GM23338 (cell line): ENCODE data around the gene WBP2NL. TPM values are rescaled to one million over a fixed set of nuclear protein-coding genes. Genes with fewer than 3 reads are reported as not detected.

Experiments used
- ATAC-seq: fragments of 200-7000 bp; cut with Tn5 transposase; 3 replicates; pipeline ENCODE4 v1.9.1; 2020
- DNase-seq: peaks from one replicate; pipeline ENCODE4 v3.0.0-alpha.2; 2015; ENCODE audit warnings: low spot score
- H2AFZ ChIP-seq: fragments of 200-600 bp; sonication (generic); 2 replicates; pipeline ENCODE4 v1.8.0; 2016; ENCODE audit warnings: antibody characterized with exemption, mild to moderate bottlenecking, moderate library complexity
- H3F3A ChIP-seq: fragments of 200-600 bp; sonication (generic); replicated peaks from 2 replicates; pipeline ENCODE4 v1.8.0; 2017; ENCODE audit warnings: antibody characterized with exemption, mixed run types, low read depth
- H3K27ac ChIP-seq: fragments of 200-600 bp; sonication (generic); 2 replicates; pipeline ENCODE4 v1.6.1; 2016; ENCODE audit warnings: low read depth
- H3K27me3 ChIP-seq: fragments of 200-600 bp; sonication (generic); 2 replicates; pipeline ENCODE4 v1.8.0; 2016; ENCODE audit warnings: mild to moderate bottlenecking, mixed run types, moderate library complexity; ENCODE audit not compliant: insufficient read depth
- H3K36me3 ChIP-seq: fragments of 200-600 bp; sonication (generic); 2 replicates; pipeline ENCODE4 v1.8.0; 2016; ENCODE audit warnings: mild to moderate bottlenecking; ENCODE audit not compliant: insufficient read depth
- H3K4me1 ChIP-seq: fragments of 200-600 bp; sonication (generic); 2 replicates; pipeline ENCODE4 v1.8.0; 2016; ENCODE audit warnings: mild to moderate bottlenecking, moderate library complexity; ENCODE audit not compliant: insufficient read depth
- H3K4me2 ChIP-seq: fragments of 200-600 bp; sonication (generic); 2 replicates; pipeline ENCODE4 v1.7.1; 2017; ENCODE audit warnings: mixed run types
- H3K4me3 ChIP-seq: fragments of 200-600 bp; sonication (generic); 2 replicates; pipeline ENCODE4 v1.6.1; 2016; ENCODE audit warnings: mixed run types
- H3K79me2 ChIP-seq: fragments of 200-600 bp; sonication (generic); replicated peaks from 2 replicates; pipeline ENCODE4 v1.8.0; 2017; ENCODE audit warnings: mild to moderate bottlenecking; ENCODE audit not compliant: insufficient read depth
- H3K9me2 ChIP-seq: fragments of 200-600 bp; sonication (generic); 2 replicates; pipeline ENCODE4 v1.8.0; 2017; ENCODE audit not compliant: insufficient read depth
- H4K20me1 ChIP-seq: fragments of 200-600 bp; sonication (generic); replicated peaks from 2 replicates; pipeline ENCODE4 v1.8.0; 2017; ENCODE audit warnings: mild to moderate bottlenecking; ENCODE audit not compliant: insufficient read depth
- H3K27ac Mint-ChIP-seq: 2 replicates; pipeline ENCODE4 v1.8.0; 2020; ENCODE audit warnings: inconsistent platforms, mild to moderate bottlenecking, moderate library complexity, mixed read lengths
- H3K27me3 Mint-ChIP-seq: 3 replicates; pipeline ENCODE4 v1.8.0; 2022; ENCODE audit warnings: low read depth, mild to moderate bottlenecking, moderate library complexity, mixed read lengths, inconsistent platforms; ENCODE audit not compliant: insufficient read depth, poor library complexity
- H3K36me3 Mint-ChIP-seq: 3 replicates; pipeline ENCODE4 v1.8.0; 2021; ENCODE audit warnings: low read depth, mild to moderate bottlenecking, inconsistent platforms, moderate library complexity, mixed read lengths
- H3K4me1 Mint-ChIP-seq: 3 replicates; pipeline ENCODE4 v1.8.0; 2020; ENCODE audit warnings: mild to moderate bottlenecking, inconsistent platforms, mixed read lengths
- H3K4me3 Mint-ChIP-seq: 3 replicates; pipeline ENCODE4 v1.8.0; 2021; ENCODE audit warnings: moderate library complexity, mild to moderate bottlenecking, inconsistent platforms, mixed read lengths
- H3K9me3 Mint-ChIP-seq: 3 replicates; pipeline ENCODE4 v1.8.0; 2020; ENCODE audit warnings: moderate library complexity, mild to moderate bottlenecking, inconsistent platforms, mixed read lengths
- NANOG ChIP-seq: IDR thresholded peaks from 2 replicates; pipeline ENCODE4 v1.6.1; 2016; ENCODE audit warnings: antibody characterized with exemption, borderline replicate concordance
- ZNF114 ChIP-seq: fragments of 250-450 bp; sonication (Bioruptor Pico); IDR thresholded peaks from 2 replicates; pipeline ENCODE4 v1.5.0; 2020; ENCODE audit warnings: mild to moderate bottlenecking, moderate library complexity
- polyA plus RNA-seq: library from polyadenylated mRNA; unstranded; fragments of >200 nt; fragmentation: Nextera tagmentation; extraction: Ambion mirVana; gene quantifications from 2 replicates; pipeline ENCODE4 v1.2.1, GENCODE V29; 2016
- total RNA-seq: library from RNA; depleted of rRNA; stranded (reverse); fragments of >200 nt; shearing (Covaris generic); gene quantifications from 2 replicates; pipeline ENCODE4 v1.2.3, GENCODE V29; 2014
- TF ChIP-seq, protein P1 (sequence below): IDR thresholded peaks from one replicate; pipeline ENCODE4 v1.6.1; 2018; ENCODE audit warnings: antibody characterized with exemption; ENCODE audit not compliant: unreplicated experiment
- TF ChIP-seq, protein P2 (sequence below): fragments of 250-450 bp; sonication (Bioruptor Pico); IDR thresholded peaks from 2 replicates; pipeline ENCODE4 v1.5.0; 2020; ENCODE audit warnings: mild to moderate bottlenecking, moderate library complexity

WBP2NL gene
- total and polyA plus RNA-seq, 2 experiments from 2014 or later = 0.14 TPM; not detected in 1

- Histone ChIP-seq H3K4me3 (no peak overlapping the region), H3K36me3 (no peaks in the 10 kb centered on the region), H2AFZ (no peak overlapping the region), H4K20me1 (no peaks in the 10 kb centered on the region; the same call in 1 of the 2 replicates), H3K79me2 (no peaks in the 10 kb centered on the region), H3F3A (0 out of 2 replicates have a peak, but pooled peaks cover 4% of the 10 kb centered on the region), H3K4me2 (no peak overlapping the region), H3K27me3 (peaks cover 25% of the 10 kb centered on the region), H3K9me2 (no peaks in the 10 kb centered on the region), H3K27ac (no peak overlapping the region), H3K4me1 (peaks cover 15% of the 10 kb centered on the region)
- ATAC-seq (no peak), DNase-seq (no peak)
- H3K4me3 Mint-ChIP-seq = no peak overlapping the region
- peaks cover 26% of the 10 kb centered on the region for H3K27me3 Mint-ChIP-seq
- TF ChIP-seq ZNF114 (CRISPR knock-in tag) = no peak
- TF ChIP-seq, protein P1, sequence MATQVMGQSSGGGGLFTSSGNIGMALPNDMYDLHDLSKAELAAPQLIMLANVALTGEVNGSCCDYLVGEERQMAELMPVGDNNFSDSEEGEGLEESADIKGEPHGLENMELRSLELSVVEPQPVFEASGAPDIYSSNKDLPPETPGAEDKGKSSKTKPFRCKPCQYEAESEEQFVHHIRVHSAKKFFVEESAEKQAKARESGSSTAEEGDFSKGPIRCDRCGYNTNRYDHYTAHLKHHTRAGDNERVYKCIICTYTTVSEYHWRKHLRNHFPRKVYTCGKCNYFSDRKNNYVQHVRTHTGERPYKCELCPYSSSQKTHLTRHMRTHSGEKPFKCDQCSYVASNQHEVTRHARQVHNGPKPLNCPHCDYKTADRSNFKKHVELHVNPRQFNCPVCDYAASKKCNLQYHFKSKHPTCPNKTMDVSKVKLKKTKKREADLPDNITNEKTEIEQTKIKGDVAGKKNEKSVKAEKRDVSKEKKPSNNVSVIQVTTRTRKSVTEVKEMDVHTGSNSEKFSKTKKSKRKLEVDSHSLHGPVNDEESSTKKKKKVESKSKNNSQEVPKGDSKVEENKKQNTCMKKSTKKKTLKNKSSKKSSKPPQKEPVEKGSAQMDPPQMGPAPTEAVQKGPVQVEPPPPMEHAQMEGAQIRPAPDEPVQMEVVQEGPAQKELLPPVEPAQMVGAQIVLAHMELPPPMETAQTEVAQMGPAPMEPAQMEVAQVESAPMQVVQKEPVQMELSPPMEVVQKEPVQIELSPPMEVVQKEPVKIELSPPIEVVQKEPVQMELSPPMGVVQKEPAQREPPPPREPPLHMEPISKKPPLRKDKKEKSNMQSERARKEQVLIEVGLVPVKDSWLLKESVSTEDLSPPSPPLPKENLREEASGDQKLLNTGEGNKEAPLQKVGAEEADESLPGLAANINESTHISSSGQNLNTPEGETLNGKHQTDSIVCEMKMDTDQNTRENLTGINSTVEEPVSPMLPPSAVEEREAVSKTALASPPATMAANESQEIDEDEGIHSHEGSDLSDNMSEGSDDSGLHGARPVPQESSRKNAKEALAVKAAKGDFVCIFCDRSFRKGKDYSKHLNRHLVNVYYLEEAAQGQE = no peak
- TF ChIP-seq NANOG = no peak
- TF ChIP-seq, protein P2, sequence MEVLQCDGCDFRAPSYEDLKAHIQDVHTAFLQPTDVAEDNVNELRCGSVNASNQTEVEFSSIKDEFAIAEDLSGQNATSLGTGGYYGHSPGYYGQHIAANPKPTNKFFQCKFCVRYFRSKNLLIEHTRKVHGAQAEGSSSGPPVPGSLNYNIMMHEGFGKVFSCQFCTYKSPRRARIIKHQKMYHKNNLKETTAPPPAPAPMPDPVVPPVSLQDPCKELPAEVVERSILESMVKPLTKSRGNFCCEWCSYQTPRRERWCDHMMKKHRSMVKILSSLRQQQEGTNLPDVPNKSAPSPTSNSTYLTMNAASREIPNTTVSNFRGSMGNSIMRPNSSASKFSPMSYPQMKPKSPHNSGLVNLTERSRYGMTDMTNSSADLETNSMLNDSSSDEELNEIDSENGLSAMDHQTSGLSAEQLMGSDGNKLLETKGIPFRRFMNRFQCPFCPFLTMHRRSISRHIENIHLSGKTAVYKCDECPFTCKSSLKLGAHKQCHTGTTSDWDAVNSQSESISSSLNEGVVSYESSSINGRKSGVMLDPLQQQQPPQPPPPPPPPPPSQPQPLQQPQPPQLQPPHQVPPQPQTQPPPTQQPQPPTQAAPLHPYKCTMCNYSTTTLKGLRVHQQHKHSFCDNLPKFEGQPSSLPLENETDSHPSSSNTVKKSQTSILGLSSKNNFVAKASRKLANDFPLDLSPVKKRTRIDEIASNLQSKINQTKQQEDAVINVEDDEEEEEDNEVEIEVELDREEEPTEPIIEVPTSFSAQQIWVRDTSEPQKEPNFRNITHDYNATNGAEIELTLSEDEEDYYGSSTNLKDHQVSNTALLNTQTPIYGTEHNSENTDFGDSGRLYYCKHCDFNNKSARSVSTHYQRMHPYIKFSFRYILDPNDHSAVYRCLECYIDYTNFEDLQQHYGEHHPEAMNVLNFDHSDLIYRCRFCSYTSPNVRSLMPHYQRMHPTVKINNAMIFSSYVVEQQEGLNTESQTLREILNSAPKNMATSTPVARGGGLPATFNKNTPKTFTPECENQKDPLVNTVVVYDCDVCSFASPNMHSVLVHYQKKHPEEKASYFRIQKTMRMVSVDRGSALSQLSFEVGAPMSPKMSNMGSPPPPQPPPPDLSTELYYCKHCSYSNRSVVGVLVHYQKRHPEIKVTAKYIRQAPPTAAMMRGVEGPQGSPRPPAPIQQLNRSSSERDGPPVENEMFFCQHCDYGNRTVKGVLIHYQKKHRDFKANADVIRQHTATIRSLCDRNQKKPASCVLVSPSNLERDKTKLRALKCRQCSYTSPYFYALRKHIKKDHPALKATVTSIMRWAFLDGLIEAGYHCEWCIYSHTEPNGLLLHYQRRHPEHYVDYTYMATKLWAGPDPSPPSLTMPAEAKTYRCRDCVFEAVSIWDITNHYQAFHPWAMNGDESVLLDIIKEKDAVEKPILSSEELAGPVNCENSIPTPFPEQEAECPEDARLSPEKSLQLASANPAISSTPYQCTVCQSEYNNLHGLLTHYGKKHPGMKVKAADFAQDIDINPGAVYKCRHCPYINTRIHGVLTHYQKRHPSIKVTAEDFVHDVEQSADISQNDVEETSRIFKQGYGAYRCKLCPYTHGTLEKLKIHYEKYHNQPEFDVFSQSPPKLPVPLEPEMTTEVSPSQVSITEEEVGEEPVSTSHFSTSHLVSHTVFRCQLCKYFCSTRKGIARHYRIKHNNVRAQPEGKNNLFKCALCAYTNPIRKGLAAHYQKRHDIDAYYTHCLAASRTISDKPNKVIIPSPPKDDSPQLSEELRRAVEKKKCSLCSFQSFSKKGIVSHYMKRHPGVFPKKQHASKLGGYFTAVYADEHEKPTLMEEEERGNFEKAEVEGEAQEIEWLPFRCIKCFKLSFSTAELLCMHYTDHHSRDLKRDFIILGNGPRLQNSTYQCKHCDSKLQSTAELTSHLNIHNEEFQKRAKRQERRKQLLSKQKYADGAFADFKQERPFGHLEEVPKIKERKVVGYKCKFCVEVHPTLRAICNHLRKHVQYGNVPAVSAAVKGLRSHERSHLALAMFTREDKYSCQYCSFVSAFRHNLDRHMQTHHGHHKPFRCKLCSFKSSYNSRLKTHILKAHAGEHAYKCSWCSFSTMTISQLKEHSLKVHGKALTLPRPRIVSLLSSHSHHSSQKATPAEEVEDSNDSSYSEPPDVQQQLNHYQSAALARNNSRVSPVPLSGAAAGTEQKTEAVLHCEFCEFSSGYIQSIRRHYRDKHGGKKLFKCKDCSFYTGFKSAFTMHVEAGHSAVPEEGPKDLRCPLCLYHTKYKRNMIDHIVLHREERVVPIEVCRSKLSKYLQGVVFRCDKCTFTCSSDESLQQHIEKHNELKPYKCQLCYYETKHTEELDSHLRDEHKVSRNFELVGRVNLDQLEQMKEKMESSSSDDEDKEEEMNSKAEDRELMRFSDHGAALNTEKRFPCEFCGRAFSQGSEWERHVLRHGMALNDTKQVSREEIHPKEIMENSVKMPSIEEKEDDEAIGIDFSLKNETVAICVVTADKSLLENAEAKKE (CRISPR knock-in tag) = no peak
- H3K36me3 Mint-ChIP-seq = peaks cover 2% of the 10 kb centered on the region; the same call in 1 of the 3 replicates
- no peak overlapping the region for H3K27ac Mint-ChIP-seq
- H3K4me1 Mint-ChIP-seq = peaks cover 17% of the 10 kb centered on the region
- H3K9me3 Mint-ChIP-seq = no peaks in the 10 kb centered on the region
These were observed 19.0 kb upstream of the WBP2NL start for GRCh38 chr22:41979423-41980250.
